Lower lobe of right lung (tissue), 2 donors: ENCODE measurements around the gene MYRIP. TPM values are rescaled to one million over a fixed set of nuclear protein-coding genes. Genes with fewer than 3 reads are reported as not detected.

Source experiments
- ATAC-seq, 2 donors: fragments of 200-7000 bp; cut with Tn5 transposase; one replicate each; pipeline ENCODE4 v1.9.1; 2020 to 2022; ENCODE audit warnings: mild to moderate bottlenecking in 2 of 2, moderate library complexity in 2 of 2
- DNase-seq: peaks from one replicate; pipeline ENCODE4 v3.0.0-alpha.2; 2020
- H3K27ac ChIP-seq: fragments of 200-600 bp; one replicate; pipeline ENCODE4 v1.8.0; 2022
- H3K27me3 ChIP-seq: fragments of 200-600 bp; one replicate; pipeline ENCODE4 v1.8.0; 2022; ENCODE audit warnings: low read depth
- H3K36me3 ChIP-seq: fragments of 200-600 bp; one replicate; pipeline ENCODE4 v1.8.0; 2022; ENCODE audit warnings: mild to moderate bottlenecking
- H3K4me1 ChIP-seq: fragments of 200-600 bp; one replicate; pipeline ENCODE4 v1.8.0; 2022
- H3K4me3 ChIP-seq: fragments of 200-600 bp; one replicate; pipeline ENCODE4 v1.8.0; 2022; ENCODE audit warnings: mild to moderate bottlenecking
- H3K9me3 ChIP-seq: fragments of 200-600 bp; one replicate; pipeline ENCODE4 v1.8.0; 2022
- intact Hi-C: fragments of 100-400 bp; cut with DNase I; formaldehyde crosslinking; loops from one replicate; pipeline ENCODE4 v1.11.0; 2022
- total RNA-seq: library from RNA; stranded (reverse); fragmentation: NEBNext Ultra II Directional; extraction: Animal tissue kit (Norgen Biotek cat#: 25700); gene quantifications from one replicate; pipeline ENCODE4 v1.2.1, GENCODE V29; 2021
- TF ChIP-seq, protein P1 (sequence below): fragments of 200-600 bp; IDR thresholded peaks from one replicate; pipeline ENCODE4 v1.8.0; 2022; ENCODE audit warnings: antibody characterized with exemption, mild to moderate bottlenecking
- donor health status: DM: no; HTN: yes; CAD: no; lungs with severe emphysema.

Gene MYRIP
- total RNA-seq, 1 donor from 2014 or later = 1.8 TPM

DNA sequence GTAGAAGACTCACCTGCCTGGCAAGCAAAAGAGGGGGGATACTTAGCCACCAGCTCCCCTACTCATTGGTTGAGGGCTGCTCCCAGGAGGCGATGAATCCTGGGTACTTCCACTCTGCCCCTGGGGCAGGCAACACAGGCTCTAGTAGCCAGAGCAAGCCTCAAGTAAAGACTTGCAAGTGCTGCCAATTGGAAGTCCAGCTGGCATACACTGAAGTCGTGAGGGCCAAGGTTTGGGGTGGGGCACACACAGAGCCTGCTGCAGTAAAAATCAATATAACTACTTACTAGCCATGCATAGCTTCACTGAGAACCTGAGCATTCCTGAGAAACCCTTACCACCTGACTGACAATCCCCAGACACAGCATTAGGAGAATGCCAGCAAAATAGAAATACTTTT is 377.1 kb downstream of the MYRIP start:
- DNase-seq = no peak
- H3K36me3 ChIP-seq = no peaks in the 10 kb centered on the region
- TF ChIP-seq, protein P1, sequence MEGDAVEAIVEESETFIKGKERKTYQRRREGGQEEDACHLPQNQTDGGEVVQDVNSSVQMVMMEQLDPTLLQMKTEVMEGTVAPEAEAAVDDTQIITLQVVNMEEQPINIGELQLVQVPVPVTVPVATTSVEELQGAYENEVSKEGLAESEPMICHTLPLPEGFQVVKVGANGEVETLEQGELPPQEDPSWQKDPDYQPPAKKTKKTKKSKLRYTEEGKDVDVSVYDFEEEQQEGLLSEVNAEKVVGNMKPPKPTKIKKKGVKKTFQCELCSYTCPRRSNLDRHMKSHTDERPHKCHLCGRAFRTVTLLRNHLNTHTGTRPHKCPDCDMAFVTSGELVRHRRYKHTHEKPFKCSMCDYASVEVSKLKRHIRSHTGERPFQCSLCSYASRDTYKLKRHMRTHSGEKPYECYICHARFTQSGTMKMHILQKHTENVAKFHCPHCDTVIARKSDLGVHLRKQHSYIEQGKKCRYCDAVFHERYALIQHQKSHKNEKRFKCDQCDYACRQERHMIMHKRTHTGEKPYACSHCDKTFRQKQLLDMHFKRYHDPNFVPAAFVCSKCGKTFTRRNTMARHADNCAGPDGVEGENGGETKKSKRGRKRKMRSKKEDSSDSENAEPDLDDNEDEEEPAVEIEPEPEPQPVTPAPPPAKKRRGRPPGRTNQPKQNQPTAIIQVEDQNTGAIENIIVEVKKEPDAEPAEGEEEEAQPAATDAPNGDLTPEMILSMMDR = no peak
- no peak overlapping the region for H3K27ac ChIP-seq
- ATAC-seq = no peak
- H3K4me1 ChIP-seq = no peaks in the 10 kb centered on the region
- no peaks in the 10 kb centered on the region for H3K27me3 ChIP-seq
- no peaks in the 10 kb centered on the region for H3K9me3 ChIP-seq
- intact Hi-C loops = no loop called here
- no peak overlapping the region for H3K4me3 ChIP-seq

DNA sequence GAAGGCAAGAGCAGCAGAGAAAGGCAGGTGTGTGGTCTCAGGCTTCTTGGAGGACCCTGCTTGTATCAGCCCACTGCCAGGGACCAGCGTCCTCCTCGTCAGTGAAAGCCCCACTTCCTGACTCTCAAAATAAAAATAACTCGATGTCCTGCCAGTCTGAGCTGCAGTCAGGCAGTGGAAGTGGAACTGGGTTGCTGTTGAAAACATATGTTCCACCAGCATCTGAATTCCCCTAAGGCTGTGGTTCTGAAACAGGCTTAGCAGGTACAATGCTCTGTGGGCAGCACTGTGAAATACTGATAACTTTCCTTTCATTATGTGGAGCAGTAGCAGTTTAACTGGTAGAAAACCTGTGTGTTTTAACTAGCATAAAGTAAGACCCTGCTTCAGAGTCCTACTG is 378.5 kb downstream of the MYRIP start:
- Histone ChIP-seq H3K27me3 (no peaks in the 10 kb centered on the region), H3K9me3 (no peaks in the 10 kb centered on the region), H3K36me3 (no peaks in the 10 kb centered on the region), H3K27ac (no peak overlapping the region), H3K4me3 (no peak overlapping the region), H3K4me1 (no peaks in the 10 kb centered on the region)
- TF ChIP-seq, protein P1 = no peak
- ATAC-seq (no peak), DNase-seq (no peak)
- intact Hi-C loops = no loop called here

DNA sequence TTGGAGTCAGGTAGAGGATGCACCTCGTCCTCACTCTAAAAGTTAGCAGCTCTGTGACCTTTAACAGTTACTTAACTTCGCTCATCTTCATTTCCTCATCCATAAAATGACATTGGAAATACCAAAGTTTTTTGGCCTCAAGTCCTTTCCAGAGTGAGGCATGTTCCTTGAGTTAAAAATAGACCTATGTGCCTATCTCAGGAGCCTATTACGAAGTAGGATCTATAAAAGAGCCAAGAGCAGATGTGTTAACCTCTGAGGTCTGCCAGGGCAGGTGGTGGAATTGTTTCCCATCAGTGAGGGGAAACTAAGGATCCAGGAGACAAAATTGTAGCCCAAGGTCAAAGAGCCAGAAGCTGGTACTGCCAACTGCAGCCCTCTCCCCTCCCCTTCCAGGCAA is 379.7 kb downstream of the MYRIP start:
- no peak for DNase-seq
- Histone ChIP-seq H3K27ac (no peak overlapping the region), H3K4me1 (no peaks in the 10 kb centered on the region), H3K4me3 (no peak overlapping the region), H3K9me3 (no peaks in the 10 kb centered on the region), H3K27me3 (no peaks in the 10 kb centered on the region), H3K36me3 (no peaks in the 10 kb centered on the region)
- ATAC-seq = no peak
- intact Hi-C loops = no loop called here
- TF ChIP-seq, protein P1 = no peak

DNA sequence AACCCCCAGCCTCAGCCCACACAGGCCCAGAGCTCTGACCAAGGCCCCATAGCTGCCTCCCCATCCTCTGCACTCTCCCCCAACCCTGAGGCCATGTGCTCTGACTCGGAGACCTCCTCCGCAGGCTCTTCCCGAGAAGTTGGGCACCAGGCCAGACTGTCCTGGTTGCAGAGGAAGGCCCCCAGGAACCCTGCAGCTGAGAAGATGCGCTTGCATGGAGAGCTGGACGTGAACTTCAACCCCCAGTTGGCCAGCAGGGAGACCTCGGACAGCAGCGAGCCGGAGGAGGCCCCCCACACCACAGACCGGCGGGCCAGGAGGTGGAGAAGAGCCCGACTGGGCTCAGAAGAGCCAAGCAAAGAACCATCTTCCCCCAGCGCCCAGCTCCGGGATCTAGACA is 380.6 kb downstream of the MYRIP start:
- no peaks in the 10 kb centered on the region for H3K36me3 ChIP-seq
- H3K9me3 ChIP-seq = no peaks in the 10 kb centered on the region
- no peak overlapping the region for H3K4me3 ChIP-seq
- no peak overlapping the region for H3K27ac ChIP-seq
- no peaks in the 10 kb centered on the region for H3K27me3 ChIP-seq
- ATAC-seq (no peak), DNase-seq (no peak)
- no peaks in the 10 kb centered on the region for H3K4me1 ChIP-seq
- intact Hi-C loops = no loop called here
- TF ChIP-seq, protein P1 = no peak

DNA sequence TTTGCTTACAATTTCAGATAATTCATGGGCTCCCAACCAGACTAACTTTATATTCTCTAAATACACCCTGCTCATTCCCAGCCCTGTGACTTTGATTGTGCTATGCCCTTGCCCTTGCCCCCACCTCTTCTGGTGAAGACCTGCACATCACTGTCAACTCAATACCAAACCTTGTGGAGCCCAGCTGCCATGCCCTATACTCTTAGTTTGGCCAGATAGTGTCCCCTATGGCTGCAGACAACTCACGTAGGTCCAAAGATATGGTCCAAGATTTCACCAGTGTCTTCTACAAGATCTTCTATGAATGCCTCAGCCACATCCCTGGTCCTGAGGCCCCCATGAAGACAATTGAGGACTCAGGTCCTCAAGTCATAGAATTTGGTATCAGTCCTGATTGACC is 381.8 kb downstream of the MYRIP start:
- DNase-seq = no peak
- no peaks in the 10 kb centered on the region for H3K9me3 ChIP-seq
- H3K4me3 ChIP-seq = no peak overlapping the region
- no peak overlapping the region for H3K27ac ChIP-seq
- no peaks in the 10 kb centered on the region for H3K36me3 ChIP-seq
- TF ChIP-seq, protein P1 = no peak
- H3K4me1 ChIP-seq = no peaks in the 10 kb centered on the region
- intact Hi-C loops = no loop called here
- no peak for ATAC-seq
- no peaks in the 10 kb centered on the region for H3K27me3 ChIP-seq
